H1 (cell line): Measurements from ENCODE around the gene INAVA. TPM values are rescaled to one million over a fixed set of nuclear protein-coding genes. Genes with fewer than 3 reads are reported as not detected.

Experiments
- CBX5 ChIP-seq: fragments of 300-800, 300-1000 bp; sonication (generic); IDR thresholded peaks from 2 replicates; pipeline ENCODE4 v1.7.1; 2016; ENCODE audit warnings: antibody characterized with exemption, low read length, low read depth
- CBX8 ChIP-seq: fragments of 300-800, 300-1000 bp; sonication (generic); IDR thresholded peaks from 2 replicates; pipeline ENCODE4 v1.7.1; 2016; ENCODE audit warnings: low read depth, low read length, borderline replicate concordance
- CHD7 ChIP-seq: fragments of 300-600 bp; sonication (generic); IDR thresholded peaks from 2 replicates; pipeline ENCODE4 v1.7.1; 2012; ENCODE audit warnings: low read length, moderate library complexity, mild to moderate bottlenecking, inconsistent platforms; ENCODE audit not compliant: insufficient replicate concordance
- HDAC2 ChIP-seq, 2 experiments: fragments of 300-600 bp in 1 of 2; sonication (generic) in 1 of 2; IDR thresholded peaks; 2 replicates each; pipeline ENCODE4 v1.6.1; 2011 to 2012; ENCODE audit warnings: low read depth in 2 of 2, low read length in 2 of 2, mild to moderate bottlenecking in 2 of 2, moderate library complexity in 2 of 2, borderline replicate concordance in 1 of 2, inconsistent platforms in 1 of 2
- RAD21 ChIP-seq, 2 experiments: IDR thresholded peaks in 1 of 2; conservative IDR thresholded peaks in 1 of 2; 2 replicates each; pipeline ENCODE4 v1.6.1; 2011; ENCODE audit warnings: low read depth in 2 of 2, low read length in 2 of 2, improper control_type of control experiment in 1 of 2, inconsistent platforms in 1 of 2, mild to moderate bottlenecking in 1 of 2, moderate library complexity in 1 of 2
- SRF ChIP-seq: IDR thresholded peaks from 2 replicates; pipeline ENCODE4 v1.6.1; 2011; ENCODE audit warnings: mild to moderate bottlenecking, low read depth, low read length, moderate library complexity
- polyA plus RNA-seq, 7 experiments: library from polyadenylated mRNA; depleted of rRNA in 3 of 7; stranded (reverse) in 5 of 7; unstranded in 2 of 7; fragments of >200 nt in 5 of 7; fragments of 200-250 nt in 2 of 7; gene quantifications; 1 replicate in 5 of 7; 2 replicates in 1 of 7; 4 replicates in 1 of 7; pipeline versions ENCODE4 v1.2.1 to v1.2.3, GENCODE V29; 2011 to 2013; ENCODE audit warnings: missing spikeins in 2 of 7, mixed read lengths in 2 of 7
- total RNA-seq: library from RNA; stranded (reverse); fragmentation: NEBNext Ultra II Directional; extraction: Animal tissue kit (Norgen Biotek cat#: 25700); gene quantifications from 2 replicates; pipeline ENCODE4 v1.2.1, GENCODE V29; 2021

INAVA gene
- total and polyA plus RNA-seq, 2 of the 8 experiments (the other 6 are each of a cell fraction or from before 2014, with no cell fraction given) = 46.8 to 49.3 TPM

GRCh38 chr1:200938955-200939354, 44.3 kb downstream of the INAVA start (continued):
- TF ChIP-seq CHD7 (no peak), CBX8 (no peak), HDAC2 (IDR thresholded peaks at IDR 0.05; ENCODE audit: borderline replicate concordance in 1 of 2, low read depth in 2 of 2, low read length in 2 of 2) (no peak), SRF (no peak), RAD21 (IDR thresholded peaks at IDR 0.05 in 1 of 2, conservative IDR thresholded peaks at IDR 0.05 in 1 of 2; ENCODE audit: low read depth in 2 of 2, low read length in 2 of 2) (no peak), CBX5 (no peak)
